RWPE1 (cell line): Measurements from ENCODE around the gene PIK3R3.

Source experiments
- CTCF ChIA-PET: fragments of 350-600 bp; sonication (Branson Sonifier 250); formaldehyde crosslinking; extraction: SDS; loops from one replicate; lab custom pipeline; 2021; lab: Yijun Ruan, JAX
- POLR2A ChIA-PET: fragments of 400-600 bp; formaldehyde crosslinking; extraction: SDS; loops from one replicate; lab custom pipeline; 2020; ENCODE audit warnings: antibody characterized with exemption; ENCODE audit not compliant: low non-redundant PET; lab: Yijun Ruan, JAX
- DNase-seq: peaks from one replicate; pipeline ENCODE4 v3.0.0; 2012; ENCODE audit warnings: low spot score
- H3K27ac ChIP-seq: fragments of 450-650 bp; 2 replicates; pipeline ENCODE4 v1.5.1; 2017
- TF ChIP-seq, protein P1 (sequence below): fragments of 450-650 bp; conservative IDR thresholded peaks from 2 replicates; pipeline ENCODE4 v1.5.1; 2017; ENCODE audit warnings: low read depth, mild to moderate bottlenecking

Gene PIK3R3

DNA sequence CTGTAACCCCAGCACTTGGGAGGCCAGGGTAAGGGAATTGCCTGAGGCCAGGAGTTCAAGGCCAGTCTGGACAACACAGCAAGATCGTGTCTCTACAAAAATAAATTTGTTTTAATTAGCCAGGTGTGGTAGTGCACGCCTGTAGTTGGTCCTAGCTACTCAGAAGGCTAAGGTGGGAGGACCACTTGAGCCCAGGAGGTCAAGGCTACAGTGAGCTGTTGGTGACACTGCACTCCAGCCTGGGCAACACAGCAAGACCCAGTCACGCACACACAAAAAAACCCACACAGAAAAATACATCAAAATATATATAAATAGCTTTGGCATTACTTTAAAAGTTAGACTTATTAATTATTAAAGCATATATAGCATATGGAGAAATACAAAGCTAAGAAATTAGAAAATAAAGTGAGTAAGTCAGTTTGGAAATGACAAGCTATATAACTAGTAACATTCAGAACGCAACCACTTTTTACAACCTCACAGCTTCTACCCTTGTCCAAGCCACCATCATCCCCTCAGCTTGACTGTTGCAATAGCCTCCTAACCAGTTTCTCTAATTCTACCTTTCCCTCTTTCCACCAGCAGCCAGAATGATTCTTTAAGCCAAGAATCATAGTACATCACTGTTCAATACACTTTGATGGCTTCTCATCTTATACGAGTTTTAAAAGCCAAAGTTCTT, 14.5 kb downstream of the PIK3R3 start:
- TF ChIP-seq, protein P1, sequence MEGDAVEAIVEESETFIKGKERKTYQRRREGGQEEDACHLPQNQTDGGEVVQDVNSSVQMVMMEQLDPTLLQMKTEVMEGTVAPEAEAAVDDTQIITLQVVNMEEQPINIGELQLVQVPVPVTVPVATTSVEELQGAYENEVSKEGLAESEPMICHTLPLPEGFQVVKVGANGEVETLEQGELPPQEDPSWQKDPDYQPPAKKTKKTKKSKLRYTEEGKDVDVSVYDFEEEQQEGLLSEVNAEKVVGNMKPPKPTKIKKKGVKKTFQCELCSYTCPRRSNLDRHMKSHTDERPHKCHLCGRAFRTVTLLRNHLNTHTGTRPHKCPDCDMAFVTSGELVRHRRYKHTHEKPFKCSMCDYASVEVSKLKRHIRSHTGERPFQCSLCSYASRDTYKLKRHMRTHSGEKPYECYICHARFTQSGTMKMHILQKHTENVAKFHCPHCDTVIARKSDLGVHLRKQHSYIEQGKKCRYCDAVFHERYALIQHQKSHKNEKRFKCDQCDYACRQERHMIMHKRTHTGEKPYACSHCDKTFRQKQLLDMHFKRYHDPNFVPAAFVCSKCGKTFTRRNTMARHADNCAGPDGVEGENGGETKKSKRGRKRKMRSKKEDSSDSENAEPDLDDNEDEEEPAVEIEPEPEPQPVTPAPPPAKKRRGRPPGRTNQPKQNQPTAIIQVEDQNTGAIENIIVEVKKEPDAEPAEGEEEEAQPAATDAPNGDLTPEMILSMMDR, result no peak
- CTCF ChIA-PET, result no interaction called here
- no peak for DNase-seq
- POLR2A ChIA-PET, result interaction anchor here (0.6 kb wide), 2 partner anchors 15 to 22 kb away, joined by 3 to 13 read pairs; no protein-coding TSS in a partner anchor
- H3K27ac ChIP-seq, result no peak overlapping the region

DNA sequence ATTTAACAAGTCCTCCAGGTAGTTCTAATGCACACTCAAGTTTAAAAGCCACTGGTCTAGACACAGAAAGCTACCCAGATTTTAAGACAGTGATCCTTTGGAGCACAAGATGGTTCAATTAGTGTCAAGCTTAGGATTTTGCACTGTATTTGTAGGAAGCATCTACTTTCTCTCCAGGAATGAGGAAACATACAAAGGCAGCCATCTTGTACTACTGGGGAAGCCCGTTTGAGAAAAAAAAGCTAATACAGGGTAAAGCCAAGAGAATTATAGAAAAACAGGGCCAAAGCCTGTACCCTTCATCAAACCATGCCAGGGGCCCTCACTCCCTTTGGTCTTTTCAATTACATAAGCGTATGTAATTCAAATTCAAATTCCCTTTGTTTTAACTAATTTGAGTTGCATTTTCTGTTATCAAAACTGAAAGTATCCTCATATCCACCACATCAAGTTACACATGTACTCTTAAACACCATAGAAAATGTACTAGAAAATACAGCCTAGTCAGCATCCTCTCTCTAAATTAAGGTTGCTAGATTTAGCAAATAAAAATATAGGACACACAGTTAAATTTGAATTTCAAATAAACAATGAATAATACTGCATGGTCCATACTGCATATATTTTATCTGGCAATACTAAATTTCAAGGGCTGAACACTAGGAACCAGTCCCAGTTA, 17.4 kb downstream of the PIK3R3 start:
- POLR2A ChIA-PET, result no interaction called here

DNA sequence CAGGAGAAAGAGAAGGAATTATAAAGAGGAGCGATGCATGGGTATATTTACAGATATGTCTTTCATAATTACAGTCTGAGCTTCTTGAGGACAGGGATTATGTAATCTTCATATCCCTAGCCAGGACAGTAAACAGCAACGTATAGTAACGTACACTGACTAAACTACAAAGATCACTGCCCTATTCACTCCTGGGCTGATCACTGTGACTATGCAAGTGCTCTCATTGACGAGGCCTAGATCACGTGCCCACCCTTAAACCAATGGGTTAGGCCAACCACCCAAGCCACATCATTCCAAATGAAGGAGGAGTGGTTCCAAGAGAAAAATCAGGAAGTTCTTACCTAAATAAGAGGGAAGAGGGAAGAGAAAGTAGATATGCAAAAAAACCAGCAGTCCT, 18.5 kb downstream of the PIK3R3 start:
- CTCF ChIA-PET, result interaction anchor here (0.7 kb wide), 1 partner anchor 550 kb away, joined by 3 read pairs; no protein-coding TSS in a partner anchor
- POLR2A ChIA-PET, result no interaction called here
- TF ChIP-seq, protein P1, result no peak
- DNase-seq, result no peak
- no peak overlapping the region for H3K27ac ChIP-seq

More for the DNA sequence above, 17.4 kb downstream of the PIK3R3 start:
- no peak overlapping the region for H3K27ac ChIP-seq
- TF ChIP-seq, protein P1, result no peak
- no peak for DNase-seq
- CTCF ChIA-PET, result interaction anchor here (0.6 kb wide), 1 partner anchor 130 kb away, joined by 3 read pairs; no protein-coding TSS in a partner anchor

DNA sequence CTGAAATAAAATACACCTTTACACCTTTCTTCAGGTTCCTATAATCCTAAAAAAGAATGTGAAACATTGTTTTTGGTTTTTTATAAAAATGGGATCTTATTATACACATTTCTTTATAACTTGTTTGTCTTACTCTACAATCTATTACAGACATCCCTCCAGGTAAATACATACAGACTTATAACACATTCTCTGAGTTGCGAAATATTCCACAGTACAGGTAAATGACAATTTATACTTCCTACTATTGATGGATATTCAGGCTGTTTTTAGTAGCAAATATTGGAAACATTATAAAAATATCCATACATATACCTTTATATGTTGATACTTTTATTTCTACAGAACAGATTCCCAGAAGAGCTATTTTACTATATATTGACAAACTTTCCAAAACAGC, 20.3 kb downstream of the PIK3R3 start:
- TF ChIP-seq, protein P1, result no peak
- H3K27ac ChIP-seq, result no peak overlapping the region
- DNase-seq, result no peak
- POLR2A ChIA-PET, result no interaction called here
- CTCF ChIA-PET, result no interaction called here

DNA sequence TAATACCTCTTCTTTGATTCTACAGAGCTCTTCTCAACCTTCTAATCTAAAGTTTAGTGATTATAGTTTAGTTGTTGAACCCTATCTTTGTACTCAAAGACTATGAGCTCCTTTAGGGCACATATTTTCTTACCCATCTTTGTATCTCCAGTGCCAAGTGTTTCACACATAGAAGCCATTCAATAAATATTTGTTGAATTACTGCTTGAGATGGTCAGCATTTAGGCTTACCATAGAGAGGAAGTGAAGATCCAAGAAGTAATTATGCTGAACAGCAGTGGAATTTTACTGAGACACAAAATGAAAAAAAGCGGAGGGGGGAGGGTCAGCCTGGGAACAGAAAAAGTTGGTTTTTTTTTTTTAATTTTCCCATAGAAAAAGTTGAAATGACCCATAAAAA, 21.9 kb downstream of the PIK3R3 start:
- POLR2A ChIA-PET, result no interaction called here
- no peak for DNase-seq
- CTCF ChIA-PET, result interaction anchor here (0.5 kb wide), 1 partner anchor 257 kb away, joined by 3 read pairs; no protein-coding TSS in a partner anchor
- TF ChIP-seq, protein P1, result no peak
- H3K27ac ChIP-seq, result no peak overlapping the region

DNA sequence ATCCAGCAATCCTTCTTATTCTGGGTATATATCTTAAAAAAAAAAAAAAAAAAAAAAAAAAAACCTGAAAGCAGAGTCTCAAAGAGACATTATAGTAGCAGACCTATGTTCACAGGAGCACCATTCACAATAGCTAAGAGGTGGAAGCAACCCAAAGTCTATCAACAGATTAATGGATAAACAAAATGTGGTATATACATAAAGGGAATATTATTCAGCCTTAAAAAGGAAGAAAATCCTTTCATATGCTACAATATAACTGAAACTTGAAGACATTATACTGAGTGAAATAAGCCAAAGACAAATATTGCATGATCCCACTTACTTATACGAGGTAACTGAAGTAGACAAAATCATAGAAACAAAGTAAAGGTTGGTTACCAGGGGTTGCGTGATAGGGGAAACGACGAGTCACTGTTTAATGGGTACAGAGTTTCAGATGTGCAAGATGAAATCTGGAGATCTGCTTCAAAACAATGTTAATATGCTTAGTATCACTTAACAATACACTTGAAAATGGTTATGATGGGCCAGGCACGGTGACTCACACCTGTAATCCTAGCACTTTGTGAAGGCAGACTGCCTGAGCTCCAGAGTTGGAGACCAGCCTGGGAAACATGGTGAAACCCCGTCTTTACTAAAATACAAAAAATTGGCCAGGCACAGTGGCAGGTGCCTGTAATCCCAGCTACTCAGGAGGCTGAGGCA, 29.5 kb downstream of the PIK3R3 start:
- TF ChIP-seq, protein P1, result no peak
- peak; percentile 8 for DNase-seq
- ChIA-PET POLR2A (interaction anchor here (0.7 kb wide), 1 partner anchor 15 kb away, joined by 13 read pairs; no protein-coding TSS in a partner anchor), CTCF (no interaction called here)
- peak overlapping the region; percentile 20; the same call in 1 of the 2 replicates for H3K27ac ChIP-seq
